Measurements from ENCODE around the gene OSTN.

DNA sequence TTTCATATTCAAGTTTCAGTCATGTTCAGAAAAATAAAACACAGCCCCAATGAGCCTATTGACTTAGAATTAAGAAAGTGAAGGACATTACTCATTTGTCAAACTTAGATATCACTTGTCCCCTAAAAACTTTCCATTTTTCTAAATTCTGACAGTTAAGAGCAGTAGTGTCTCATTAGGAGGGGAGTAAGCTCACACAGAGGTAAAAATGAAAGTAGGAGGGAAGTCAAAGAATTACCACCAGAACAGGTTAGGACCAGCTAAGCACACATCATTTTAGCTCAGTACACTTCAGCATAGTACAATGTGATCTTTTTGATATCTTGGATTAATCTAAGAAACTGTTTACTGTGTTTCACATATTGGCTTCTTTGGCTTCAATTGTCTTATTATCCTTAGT lies 64.3 kb downstream of the OSTN start:
- TF ChIP-seq, protein P1, sequence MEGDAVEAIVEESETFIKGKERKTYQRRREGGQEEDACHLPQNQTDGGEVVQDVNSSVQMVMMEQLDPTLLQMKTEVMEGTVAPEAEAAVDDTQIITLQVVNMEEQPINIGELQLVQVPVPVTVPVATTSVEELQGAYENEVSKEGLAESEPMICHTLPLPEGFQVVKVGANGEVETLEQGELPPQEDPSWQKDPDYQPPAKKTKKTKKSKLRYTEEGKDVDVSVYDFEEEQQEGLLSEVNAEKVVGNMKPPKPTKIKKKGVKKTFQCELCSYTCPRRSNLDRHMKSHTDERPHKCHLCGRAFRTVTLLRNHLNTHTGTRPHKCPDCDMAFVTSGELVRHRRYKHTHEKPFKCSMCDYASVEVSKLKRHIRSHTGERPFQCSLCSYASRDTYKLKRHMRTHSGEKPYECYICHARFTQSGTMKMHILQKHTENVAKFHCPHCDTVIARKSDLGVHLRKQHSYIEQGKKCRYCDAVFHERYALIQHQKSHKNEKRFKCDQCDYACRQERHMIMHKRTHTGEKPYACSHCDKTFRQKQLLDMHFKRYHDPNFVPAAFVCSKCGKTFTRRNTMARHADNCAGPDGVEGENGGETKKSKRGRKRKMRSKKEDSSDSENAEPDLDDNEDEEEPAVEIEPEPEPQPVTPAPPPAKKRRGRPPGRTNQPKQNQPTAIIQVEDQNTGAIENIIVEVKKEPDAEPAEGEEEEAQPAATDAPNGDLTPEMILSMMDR (IDR thresholded peaks at IDR 0.05) = no peak
- TF ChIP-seq POLR2A (IDR thresholded peaks at IDR 0.05) (no peak), EP300 (IDR thresholded peaks at IDR 0.05) (no peak)

Data from suprapubic skin (tissue), 3 donors.